ENCODE results near the gene GALR1.

GRCh38 chr18:77262643-77263465 is 13.2 kb downstream of the GALR1 start:
- no peak for TF ChIP-seq POLR2A (IDR thresholded peaks at IDR 0.05)
- no peak for TF ChIP-seq CTCF (IDR thresholded peaks at IDR 0.05)

All from Peyer's patch (tissue), 4 donors.